Upper lobe of right lung (tissue), 1 donor: ENCODE data around the gene P2RY12. TPM values are rescaled to one million over a fixed set of nuclear protein-coding genes. Genes with fewer than 3 reads are reported as not detected.
A peak's percentile ranks its signal among the peaks of the same experiment; 100 is the strongest.

Source experiments
- ATAC-seq: fragments of 200-7000 bp; cut with Tn5 transposase; one replicate; pipeline ENCODE4 v1.9.1; 2020; ENCODE audit warnings: mild to moderate bottlenecking, moderate library complexity
- DNase-seq: peaks from one replicate; pipeline ENCODE4 v3.0.0-alpha.2; 2020
- H3K27ac ChIP-seq: fragments of 200-600 bp; one replicate; pipeline ENCODE4 v1.8.0; 2022
- H3K27me3 ChIP-seq: fragments of 200-600 bp; one replicate; pipeline ENCODE4 v1.8.0; 2022; ENCODE audit warnings: mild to moderate bottlenecking
- H3K36me3 ChIP-seq: fragments of 200-600 bp; one replicate; pipeline ENCODE4 v1.8.0; 2022
- H3K4me1 ChIP-seq: fragments of 200-600 bp; one replicate; pipeline ENCODE4 v1.8.0; 2022
- H3K4me3 ChIP-seq: fragments of 200-600 bp; one replicate; pipeline ENCODE4 v1.8.0; 2022; ENCODE audit warnings: mild to moderate bottlenecking
- H3K9me3 ChIP-seq: fragments of 200-600 bp; one replicate; pipeline ENCODE4 v1.8.0; 2022
- CTCF ChIP-seq: fragments of 200-600 bp; IDR thresholded peaks from one replicate; pipeline ENCODE4 v1.8.0; 2022; ENCODE audit warnings: antibody characterized with exemption
- intact Hi-C: fragments of 100-400 bp; cut with DNase I; formaldehyde crosslinking; loops from one replicate; pipeline ENCODE4 v1.11.0; 2022
- total RNA-seq: library from RNA; stranded (reverse); fragmentation: NEBNext Ultra II Directional; extraction: Animal tissue kit (Norgen Biotek cat#: 25700); gene quantifications from one replicate; pipeline ENCODE4 v1.2.1, GENCODE V29; 2021
- donor health status: DM: no; HTN: yes; CAD: no; lungs with severe emphysema.

Gene P2RY12
- total RNA-seq, 1 donor from 2014 or later, result 3.1 TPM

- DNase-seq (no peak), ATAC-seq (no peak)
- Histone ChIP-seq H3K27ac (no peak overlapping the region), H3K4me3 (no peak overlapping the region), H3K36me3 (no peaks in the 10 kb centered on the region), H3K4me1 (peaks cover 5% of the 10 kb centered on the region), H3K27me3 (no peaks in the 10 kb centered on the region), H3K9me3 (no peaks in the 10 kb centered on the region)
- no peak for TF ChIP-seq CTCF
- intact Hi-C loops, result no loop called here
Measured at GRCh38 chr3:151305775-151306151, 78.8 kb downstream of the P2RY12 start.

- H3K27ac ChIP-seq, result no peak overlapping the region
- peak; percentile 95 for ATAC-seq
Measured at GRCh38 chr3:151305060-151305774, 79.3 kb downstream of the P2RY12 start.

GRCh38 chr3:151303751-151304150 is 80.8 kb downstream of the P2RY12 start:
- Histone ChIP-seq H3K9me3 (no peaks in the 10 kb centered on the region), H3K4me3 (no peak overlapping the region), H3K27me3 (no peaks in the 10 kb centered on the region), H3K4me1 (peaks cover 5% of the 10 kb centered on the region), H3K36me3 (no peaks in the 10 kb centered on the region), H3K27ac (no peak overlapping the region)
- DNase-seq (no peak), ATAC-seq (no peak)
- intact Hi-C loops, result no loop called here
- no peak for TF ChIP-seq CTCF

More at GRCh38 chr3:151305060-151305774, 79.3 kb downstream of the P2RY12 start:
- no peaks in the 10 kb centered on the region for H3K27me3 ChIP-seq
- no peaks in the 10 kb centered on the region for H3K9me3 ChIP-seq
- no peak overlapping the region for H3K4me3 ChIP-seq
- no peak for TF ChIP-seq CTCF
- intact Hi-C loops, result no loop called here
- DNase-seq, result peak; percentile 73
- no peaks in the 10 kb centered on the region for H3K36me3 ChIP-seq
- H3K4me1 ChIP-seq, result peaks cover 5% of the 10 kb centered on the region

GRCh38 chr3:151301787-151302186 is 82.8 kb downstream of the P2RY12 start:
- TF ChIP-seq CTCF, result no peak
- peaks cover 5% of the 10 kb centered on the region for H3K4me1 ChIP-seq
- H3K27me3 ChIP-seq, result no peaks in the 10 kb centered on the region
- DNase-seq (no peak), ATAC-seq (no peak)
- H3K27ac ChIP-seq, result no peak overlapping the region
- intact Hi-C loops, result no loop called here
- H3K36me3 ChIP-seq, result no peaks in the 10 kb centered on the region
- no peaks in the 10 kb centered on the region for H3K9me3 ChIP-seq
- no peak overlapping the region for H3K4me3 ChIP-seq

- Histone ChIP-seq H3K27ac (no peak overlapping the region), H3K27me3 (no peaks in the 10 kb centered on the region), H3K9me3 (no peaks in the 10 kb centered on the region), H3K4me1 (peaks cover 5% of the 10 kb centered on the region), H3K36me3 (no peaks in the 10 kb centered on the region), H3K4me3 (no peak overlapping the region)
- ATAC-seq (no peak), DNase-seq (no peak)
- intact Hi-C loops, result no loop called here
- TF ChIP-seq CTCF, result no peak
Measured at GRCh38 chr3:151300539-151300938, 84.0 kb downstream of the P2RY12 start.

- Histone ChIP-seq H3K4me3 (no peak overlapping the region), H3K27me3 (no peaks in the 10 kb centered on the region), H3K4me1 (no peaks in the 10 kb centered on the region), H3K27ac (no peak overlapping the region), H3K36me3 (no peaks in the 10 kb centered on the region), H3K9me3 (no peaks in the 10 kb centered on the region)
- no peak for ATAC-seq
- no peak for DNase-seq
- TF ChIP-seq CTCF, result no peak
- intact Hi-C loops, result no loop called here
Measured at GRCh38 chr3:151299006-151299405, 85.5 kb downstream of the P2RY12 start.
